ENCODE data around the gene IFITM2.

The IFITM2 gene

DNA sequence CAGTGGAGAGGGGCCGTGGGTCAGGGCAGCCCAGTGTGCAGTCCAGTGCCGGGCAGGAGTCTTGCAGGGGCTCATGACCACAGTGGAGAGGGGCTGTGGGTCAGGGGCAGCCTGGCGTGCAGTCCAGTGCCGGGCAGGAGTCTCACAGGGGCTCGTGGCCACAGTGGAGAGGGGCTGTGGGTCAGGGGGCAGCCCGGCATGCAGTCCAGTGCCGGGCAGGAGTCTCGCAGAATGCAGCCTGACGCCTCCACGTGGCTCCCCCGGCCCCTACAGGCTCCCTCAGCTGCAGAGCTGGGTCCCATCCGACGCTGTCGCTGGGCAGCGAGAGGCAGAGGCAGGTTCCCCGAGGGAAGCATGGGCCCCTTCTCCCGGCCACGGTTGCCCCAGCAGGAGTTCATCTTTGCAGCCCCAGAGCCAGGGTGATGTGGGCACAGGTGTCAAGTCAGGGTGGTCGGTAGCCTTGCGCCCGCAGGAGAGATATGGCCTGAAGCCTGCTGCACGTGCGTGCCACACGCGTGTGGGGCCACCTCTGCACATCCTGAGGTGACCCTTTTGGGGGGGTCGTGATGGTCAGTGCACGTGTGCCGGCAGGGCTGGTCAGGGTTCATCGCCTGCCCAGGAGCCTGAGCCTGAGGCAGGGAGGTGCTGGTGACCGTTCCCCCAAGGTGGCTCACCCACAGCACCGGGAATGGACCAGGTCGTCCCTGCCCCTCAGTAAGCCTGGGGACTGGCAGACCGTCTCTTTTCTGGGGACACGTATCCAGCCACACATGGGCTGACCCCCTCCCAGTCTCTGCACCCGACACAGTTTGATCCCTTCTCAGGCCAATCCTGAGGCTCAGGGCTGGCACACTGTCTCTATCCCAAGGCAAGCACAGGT, 11.2 kb upstream of the IFITM2 start:
- no peak overlapping the region for H3K27ac ChIP-seq
- no peak for DNase-seq (ENCODE audit: low spot score)
- H3K4me3 ChIP-seq: no peak overlapping the region
- TF ChIP-seq, protein P1, sequence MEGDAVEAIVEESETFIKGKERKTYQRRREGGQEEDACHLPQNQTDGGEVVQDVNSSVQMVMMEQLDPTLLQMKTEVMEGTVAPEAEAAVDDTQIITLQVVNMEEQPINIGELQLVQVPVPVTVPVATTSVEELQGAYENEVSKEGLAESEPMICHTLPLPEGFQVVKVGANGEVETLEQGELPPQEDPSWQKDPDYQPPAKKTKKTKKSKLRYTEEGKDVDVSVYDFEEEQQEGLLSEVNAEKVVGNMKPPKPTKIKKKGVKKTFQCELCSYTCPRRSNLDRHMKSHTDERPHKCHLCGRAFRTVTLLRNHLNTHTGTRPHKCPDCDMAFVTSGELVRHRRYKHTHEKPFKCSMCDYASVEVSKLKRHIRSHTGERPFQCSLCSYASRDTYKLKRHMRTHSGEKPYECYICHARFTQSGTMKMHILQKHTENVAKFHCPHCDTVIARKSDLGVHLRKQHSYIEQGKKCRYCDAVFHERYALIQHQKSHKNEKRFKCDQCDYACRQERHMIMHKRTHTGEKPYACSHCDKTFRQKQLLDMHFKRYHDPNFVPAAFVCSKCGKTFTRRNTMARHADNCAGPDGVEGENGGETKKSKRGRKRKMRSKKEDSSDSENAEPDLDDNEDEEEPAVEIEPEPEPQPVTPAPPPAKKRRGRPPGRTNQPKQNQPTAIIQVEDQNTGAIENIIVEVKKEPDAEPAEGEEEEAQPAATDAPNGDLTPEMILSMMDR (IDR thresholded peaks at IDR 0.05): no peak

DNA sequence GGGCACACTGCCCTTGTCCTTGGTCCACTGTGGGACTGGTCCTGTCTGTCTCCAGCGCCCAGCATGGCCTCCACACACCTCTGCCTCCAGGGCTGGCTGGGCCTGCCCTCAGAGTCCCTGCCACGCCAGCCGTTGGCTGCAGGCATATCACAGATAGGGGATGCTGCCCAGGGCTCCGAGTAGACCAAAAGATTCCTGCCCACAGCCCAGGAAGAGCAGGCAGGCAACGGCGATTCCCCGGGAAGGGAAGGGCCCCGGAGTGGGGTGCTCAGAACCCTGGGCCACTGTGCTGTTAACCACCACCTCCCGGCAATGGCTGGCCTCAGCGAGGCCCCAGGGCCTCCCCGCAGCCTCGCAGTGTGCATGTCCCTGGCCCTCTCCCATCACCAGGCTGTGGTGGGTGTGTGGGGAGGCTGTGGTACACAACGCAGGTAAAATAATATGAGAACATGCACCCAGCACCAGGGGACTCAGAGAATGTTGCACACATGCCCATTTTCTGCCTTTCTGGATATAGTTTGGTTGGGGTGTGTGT, 10.5 kb upstream of the IFITM2 start:
- no peak overlapping the region for H3K27ac ChIP-seq
- no peak for DNase-seq (ENCODE audit: low spot score)
- TF ChIP-seq, protein P1 (IDR thresholded peaks at IDR 0.05): no peak
- H3K4me3 ChIP-seq: no peak overlapping the region

DNA sequence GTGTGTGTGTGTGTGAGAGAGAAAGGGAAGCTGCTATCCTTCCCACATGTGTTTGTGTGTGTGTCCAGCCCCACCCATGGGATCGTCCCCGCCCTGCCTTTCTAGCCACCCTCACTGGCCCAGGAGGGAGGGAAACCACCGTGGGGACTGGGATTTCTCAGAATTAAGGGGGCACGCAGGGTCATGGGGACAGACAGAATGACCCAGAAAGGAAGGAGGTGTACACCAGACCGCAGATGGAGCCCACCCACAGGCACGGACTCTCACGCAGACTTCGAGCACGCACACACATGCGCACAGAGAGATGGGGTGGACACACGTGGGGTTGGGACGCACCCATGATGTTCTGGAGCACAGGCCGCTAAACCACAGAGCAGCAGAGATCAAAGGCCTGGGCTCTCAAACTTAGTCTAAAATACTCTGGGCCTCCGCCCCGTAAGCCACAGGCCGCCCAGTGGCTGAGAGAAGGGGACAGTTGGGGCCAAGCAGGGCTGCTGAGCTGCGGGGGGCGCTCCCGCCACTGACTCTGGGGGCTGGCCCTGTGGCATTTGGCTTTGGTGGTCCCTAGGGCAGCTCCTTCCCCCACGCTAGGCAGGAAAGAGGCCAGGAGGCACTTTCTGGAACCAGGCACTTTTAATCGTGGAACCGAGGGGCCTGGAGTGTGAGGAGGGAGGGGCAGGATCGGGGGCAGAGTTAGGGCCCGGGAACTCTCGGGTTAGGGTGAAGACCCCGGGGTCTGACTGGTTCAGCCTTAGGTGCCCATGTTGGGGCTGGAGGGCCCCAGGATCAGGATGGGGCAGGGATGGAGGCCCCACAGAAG, 9.8 kb upstream of the IFITM2 start:
- TF ChIP-seq, protein P1 (IDR thresholded peaks at IDR 0.05): no peak
- Histone ChIP-seq H3K4me3 (no peak overlapping the region), H3K27ac (no peak overlapping the region)
- no peak for DNase-seq (ENCODE audit: low spot score)

DNA sequence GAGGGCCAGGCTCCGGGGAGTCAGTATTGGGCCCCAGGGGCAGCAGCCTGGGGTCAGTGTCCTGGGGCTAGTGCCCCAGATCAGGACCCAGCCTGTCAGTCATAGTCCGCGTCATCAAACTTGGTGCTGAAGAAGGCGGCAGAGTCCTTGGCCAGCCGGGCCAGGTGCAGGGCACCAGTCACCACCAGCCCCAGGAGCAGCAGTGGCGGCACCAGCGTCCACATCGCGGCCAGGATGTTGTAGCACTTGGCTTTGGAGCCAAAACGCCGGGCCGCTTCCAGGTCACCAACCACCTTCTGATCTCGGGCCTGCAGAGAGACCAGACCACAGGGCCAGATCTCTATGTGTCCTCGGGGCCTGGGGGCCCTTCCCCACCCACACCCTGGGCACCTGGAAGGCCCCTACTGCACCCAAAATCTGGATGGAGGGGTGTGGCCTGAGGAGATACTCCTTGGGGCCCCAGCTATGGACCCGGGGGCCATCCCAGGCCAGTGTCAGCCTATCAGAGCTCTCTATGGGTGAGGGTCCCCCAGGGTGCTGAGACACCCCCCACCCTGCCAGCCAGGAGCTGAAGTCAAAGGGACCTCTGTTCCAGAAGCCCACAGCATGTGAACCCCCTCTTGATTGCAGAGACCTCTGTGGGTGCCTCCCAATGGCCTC, 9.1 kb upstream of the IFITM2 start:
- no peak for DNase-seq (ENCODE audit: low spot score)
- H3K27ac ChIP-seq: no peak overlapping the region
- TF ChIP-seq, protein P1 (IDR thresholded peaks at IDR 0.05): no peak
- H3K4me3 ChIP-seq: no peak overlapping the region

DNA sequence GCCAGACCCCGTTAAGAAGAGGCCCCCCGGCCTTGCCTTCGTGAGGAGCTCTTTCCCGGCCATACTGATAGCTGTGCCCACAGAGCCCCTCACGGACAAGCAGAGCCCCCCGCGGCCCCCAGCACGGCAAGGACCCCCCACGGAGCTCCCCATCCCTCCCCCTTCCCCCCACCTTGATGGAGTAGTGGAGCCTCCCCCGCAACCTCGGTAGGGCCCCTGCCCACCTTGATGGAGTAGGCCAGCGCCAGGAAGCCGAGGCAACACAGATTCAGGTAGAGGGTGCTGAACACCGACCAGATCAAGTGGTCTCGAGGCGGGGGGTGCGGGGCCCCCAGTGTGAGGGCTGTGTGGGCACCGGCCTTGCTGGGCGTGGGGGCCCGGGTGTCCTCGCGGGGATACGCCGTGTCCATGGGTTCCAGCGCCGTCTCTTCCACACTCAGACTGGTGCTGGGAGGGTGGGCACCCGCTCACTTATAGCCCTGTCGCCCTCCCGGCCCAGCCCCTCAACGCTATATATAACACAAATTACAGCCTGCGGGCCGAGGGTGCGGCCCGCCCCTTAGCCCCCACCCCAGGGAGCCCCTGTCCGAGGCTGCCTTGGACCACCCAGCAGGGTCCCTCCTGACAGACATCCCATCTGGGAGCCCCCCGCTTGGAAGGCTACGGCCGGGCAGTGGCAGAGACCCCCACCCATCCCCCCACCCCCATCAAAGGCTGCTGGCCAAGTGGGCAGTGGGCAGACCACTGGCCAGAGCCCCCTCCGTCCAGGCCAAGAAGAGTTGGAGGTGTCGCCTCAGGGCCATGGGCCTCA, 8.3 kb upstream of the IFITM2 start, which contains the start of gene IFITM5:
IFITM5 (minus strand) TSS at position 446 of the 811 bp plus-strand sequence; CDS start at position 410, 36 bp downstream.
- Histone ChIP-seq H3K27ac (no peak within 1 kb of the TSS), H3K4me3 (no peak within 1 kb of the TSS)
- no peak for DNase-seq (ENCODE audit: low spot score)
- TF ChIP-seq, protein P1 (IDR thresholded peaks at IDR 0.05): no peak
